Activated naive CD4-positive, alpha-beta T cell treated with Interleukin-2 at 50 U/mL for 16 hours (primary cell): ENCODE results near the gene MARCHF9.
"Not testable (repeated sequence)": the region's sequence is repeated elsewhere in the genome, so short reads cannot be mapped to it uniquely, and the experiment has no call there.

Experiments
- DNase-seq: peaks from one replicate; pipeline ENCODE4 v3.0.0-alpha.2; 2020

MARCHF9 gene

GRCh38 chr12:57772429-57773322 lies 17.8 kb downstream of the MARCHF9 start, which contains the start of gene EEF1AKMT3:
EEF1AKMT3 (plus strand) TSS chr12:57772614; CDS start chr12:57772725, 111 bp downstream.
- DNase-seq: peak; percentile 48

GRCh38 chr12:57774634-57775033 lies 19.7 kb downstream of the MARCHF9 start:
- not testable (repeated sequence) for DNase-seq

GRCh38 chr12:57775044-57775443 lies 20.1 kb downstream of the MARCHF9 start:
- no peak for DNase-seq

- no peak for DNase-seq
Measured at GRCh38 chr12:57775563-57776246, 20.8 kb downstream of the MARCHF9 start.

GRCh38 chr12:57776247-57776587 lies 21.3 kb downstream of the MARCHF9 start:
- no peak for DNase-seq

GRCh38 chr12:57777367-57777766 lies 22.5 kb downstream of the MARCHF9 start:
- no peak for DNase-seq

- no peak for DNase-seq
Measured at GRCh38 chr12:57777911-57778310, 23.0 kb downstream of the MARCHF9 start.

- no peak for DNase-seq
Measured at GRCh38 chr12:57779736-57780135, 24.8 kb downstream of the MARCHF9 start.

GRCh38 chr12:57780284-57780897 lies 25.5 kb downstream of the MARCHF9 start:
- no peak for DNase-seq

- no peak for DNase-seq
Measured at GRCh38 chr12:57781244-57781643, 26.3 kb downstream of the MARCHF9 start.

- DNase-seq: no peak
Measured at GRCh38 chr12:57781801-57782200, 26.9 kb downstream of the MARCHF9 start.

GRCh38 chr12:57782243-57782607 lies 27.3 kb downstream of the MARCHF9 start:
- DNase-seq: no peak

- peak; percentile 98 for DNase-seq
Measured at GRCh38 chr12:57782608-57783465, 27.9 kb downstream of the MARCHF9 start, which contains the start of gene TSFM. TSFM (plus strand) TSS chr12:57782787; CDS start chr12:57782802, 15 bp downstream.

GRCh38 chr12:57783466-57783801 lies 28.5 kb downstream of the MARCHF9 start:
- DNase-seq: no peak

GRCh38 chr12:57783861-57784260 lies 29.0 kb downstream of the MARCHF9 start:
- DNase-seq: no peak

GRCh38 chr12:57793920-57794319 lies 39.0 kb downstream of the MARCHF9 start:
- no peak for DNase-seq

GRCh38 chr12:57795354-57795753 lies 40.5 kb downstream of the MARCHF9 start:
- DNase-seq: no peak

GRCh38 chr12:57796996-57797395 lies 42.1 kb downstream of the MARCHF9 start:
- no peak for DNase-seq

GRCh38 chr12:57797933-57798332 lies 43.0 kb downstream of the MARCHF9 start:
- no peak for DNase-seq

- DNase-seq: no peak
Measured at GRCh38 chr12:57800965-57801364, 46.1 kb downstream of the MARCHF9 start.

GRCh38 chr12:57802607-57803006 lies 47.7 kb downstream of the MARCHF9 start:
- DNase-seq: no peak

GRCh38 chr12:57803319-57803893 lies 48.5 kb downstream of the MARCHF9 start:
- DNase-seq: peak; percentile 27
